ENCODE results near the gene SNN. TPM values are rescaled to one million over a fixed set of nuclear protein-coding genes. Genes with fewer than 3 reads are reported as not detected.
A peak's percentile ranks its signal among the peaks of the same experiment; 100 is the strongest.

Gene SNN
- total RNA-seq (2014; rRNA removed; shearing (Covaris generic); ENCODE audit: low replicate concordance), result 27.4 and 34.2 TPM in 2 replicates

GRCh38 chr16:11667824-11668622 is at the start of gene SNN:
Gene SNN (plus strand): TSS chr16:11668455. CDS start chr16:11676060, 7,605 bp downstream.
- DNase-seq, result peak; percentile 95
- no peak within 1 kb of the TSS for H3K27ac ChIP-seq (ENCODE audit: low read length)
- peaks cover 6% of the 10 kb centered on the region; the same call in 1 of the 2 replicates for H4K20me1 ChIP-seq (ENCODE audit: insufficient read depth, low read depth, low read length)
- H3K79me2 ChIP-seq (ENCODE audit: low read length), result no peaks in the 10 kb centered on the region
- no peaks in the 10 kb centered on the region for H3K27me3 ChIP-seq (ENCODE audit: low read length)
- H3K9me3 ChIP-seq (ENCODE audit: low read length), result no peaks in the 10 kb centered on the region
- peak within 1 kb of the TSS; percentile 71 for H3K4me2 ChIP-seq (ENCODE audit: low read depth, low read length, poor library complexity, severe bottlenecking)
- no peak within 1 kb of the TSS; the same call in 1 of the 2 replicates for H2AFZ ChIP-seq (ENCODE audit: low read length)
- H3K9ac ChIP-seq (ENCODE audit: low read length), result peak within 1 kb of the TSS; percentile 65
- H3K36me3 ChIP-seq (ENCODE audit: insufficient read depth, low read length), result no peaks in the 10 kb centered on the region
- no peaks in the 10 kb centered on the region for H3K9me2 ChIP-seq (replicated peaks; ENCODE audit: insufficient read depth, low read length)
- peak within 1 kb of the TSS; percentile 79 for H3K4me3 ChIP-seq (ENCODE audit: low read length)
- H3K4me1 ChIP-seq (ENCODE audit: low read length), result peaks cover 59% of the 10 kb centered on the region

- DNase-seq, result no peak
- Histone ChIP-seq H3K27me3 (ENCODE audit: low read length) (no peaks in the 10 kb centered on the region), H3K9me3 (ENCODE audit: low read length) (no peaks in the 10 kb centered on the region), H3K36me3 (ENCODE audit: insufficient read depth, low read length) (no peaks in the 10 kb centered on the region), H2AFZ (ENCODE audit: low read length) (no peak overlapping the region), H3K79me2 (ENCODE audit: low read length) (no peaks in the 10 kb centered on the region), H3K9ac (ENCODE audit: low read length) (no peak overlapping the region), H3K4me3 (ENCODE audit: low read length) (no peak overlapping the region), H3K9me2 (replicated peaks; ENCODE audit: insufficient read depth, low read length) (no peaks in the 10 kb centered on the region), H3K4me1 (ENCODE audit: low read length) (peaks cover 9% of the 10 kb centered on the region), H4K20me1 (ENCODE audit: insufficient read depth, low read depth, low read length) (no peaks in the 10 kb centered on the region), H3K27ac (ENCODE audit: low read length) (no peak overlapping the region), H3K4me2 (ENCODE audit: low read depth, low read length, poor library complexity, severe bottlenecking) (no peak overlapping the region)
Measured at GRCh38 chr16:11619327-11619851, 48.9 kb upstream of the SNN start.

GRCh38 chr16:11620243-11621003 is 47.8 kb upstream of the SNN start:
- H3K4me2 ChIP-seq (ENCODE audit: low read depth, low read length, poor library complexity, severe bottlenecking), result no peak overlapping the region
- H3K4me3 ChIP-seq (ENCODE audit: low read length), result no peak overlapping the region
- DNase-seq, result no peak

GRCh38 chr16:11621539-11621919 is 46.7 kb upstream of the SNN start:
- H3K27ac ChIP-seq (ENCODE audit: low read length), result no peak overlapping the region
- DNase-seq, result no peak
- peaks cover 9% of the 10 kb centered on the region for H3K4me1 ChIP-seq (ENCODE audit: low read length)
- no peak overlapping the region for H2AFZ ChIP-seq (ENCODE audit: low read length)
- H3K4me2 ChIP-seq (ENCODE audit: low read depth, low read length, poor library complexity, severe bottlenecking), result no peak overlapping the region
- no peaks in the 10 kb centered on the region for H3K9me3 ChIP-seq (ENCODE audit: low read length)
- no peaks in the 10 kb centered on the region for H3K9me2 ChIP-seq (replicated peaks; ENCODE audit: insufficient read depth, low read length)
- no peaks in the 10 kb centered on the region for H3K79me2 ChIP-seq (ENCODE audit: low read length)
- no peaks in the 10 kb centered on the region for H3K27me3 ChIP-seq (ENCODE audit: low read length)
- H3K9ac ChIP-seq (ENCODE audit: low read length), result no peak overlapping the region
- no peak overlapping the region for H3K4me3 ChIP-seq (ENCODE audit: low read length)
- H4K20me1 ChIP-seq (ENCODE audit: insufficient read depth, low read depth, low read length), result no peaks in the 10 kb centered on the region
- H3K36me3 ChIP-seq (ENCODE audit: insufficient read depth, low read length), result no peaks in the 10 kb centered on the region

More at GRCh38 chr16:11620243-11621003, 47.8 kb upstream of the SNN start:
- Histone ChIP-seq H4K20me1 (ENCODE audit: insufficient read depth, low read depth, low read length) (no peaks in the 10 kb centered on the region), H3K9me2 (replicated peaks; ENCODE audit: insufficient read depth, low read length) (no peaks in the 10 kb centered on the region), H2AFZ (ENCODE audit: low read length) (no peak overlapping the region), H3K9me3 (ENCODE audit: low read length) (no peaks in the 10 kb centered on the region), H3K27me3 (ENCODE audit: low read length) (no peaks in the 10 kb centered on the region), H3K4me1 (ENCODE audit: low read length) (peaks cover 9% of the 10 kb centered on the region), H3K9ac (ENCODE audit: low read length) (no peak overlapping the region), H3K36me3 (ENCODE audit: insufficient read depth, low read length) (no peaks in the 10 kb centered on the region), H3K79me2 (ENCODE audit: low read length) (no peaks in the 10 kb centered on the region), H3K27ac (ENCODE audit: low read length) (no peak overlapping the region)

- Histone ChIP-seq H3K9me2 (replicated peaks; ENCODE audit: insufficient read depth, low read length) (no peaks in the 10 kb centered on the region), H3K4me1 (ENCODE audit: low read length) (peaks cover 9% of the 10 kb centered on the region), H3K9ac (ENCODE audit: low read length) (0 out of 2 replicates have a peak overlapping the region, but pooled peaks have one; percentile 18), H3K36me3 (ENCODE audit: insufficient read depth, low read length) (no peaks in the 10 kb centered on the region), H3K4me3 (ENCODE audit: low read length) (peak overlapping the region; percentile 2; the same call in 1 of the 2 replicates), H3K9me3 (ENCODE audit: low read length) (no peaks in the 10 kb centered on the region), H4K20me1 (ENCODE audit: insufficient read depth, low read depth, low read length) (no peaks in the 10 kb centered on the region), H3K27me3 (ENCODE audit: low read length) (no peaks in the 10 kb centered on the region), H2AFZ (ENCODE audit: low read length) (peak overlapping the region; percentile 67; the same call in 1 of the 2 replicates), H3K27ac (ENCODE audit: low read length) (no peak overlapping the region), H3K4me2 (ENCODE audit: low read depth, low read length, poor library complexity, severe bottlenecking) (peak overlapping the region; percentile 32), H3K79me2 (ENCODE audit: low read length) (no peaks in the 10 kb centered on the region)
- peak; percentile 45 for DNase-seq
Measured at GRCh38 chr16:11621920-11622651, 46.2 kb upstream of the SNN start.

GRCh38 chr16:11624205-11624604 is 44.0 kb upstream of the SNN start:
- H2AFZ ChIP-seq (ENCODE audit: low read length), result no peak overlapping the region
- H3K4me1 ChIP-seq (ENCODE audit: low read length), result peaks cover 9% of the 10 kb centered on the region
- no peak overlapping the region for H3K27ac ChIP-seq (ENCODE audit: low read length)
- H3K27me3 ChIP-seq (ENCODE audit: low read length), result no peaks in the 10 kb centered on the region
- H3K36me3 ChIP-seq (ENCODE audit: insufficient read depth, low read length), result no peaks in the 10 kb centered on the region
- no peak overlapping the region for H3K4me2 ChIP-seq (ENCODE audit: low read depth, low read length, poor library complexity, severe bottlenecking)
- no peaks in the 10 kb centered on the region for H3K9me2 ChIP-seq (replicated peaks; ENCODE audit: insufficient read depth, low read length)
- H3K4me3 ChIP-seq (ENCODE audit: low read length), result no peak overlapping the region
- H3K9me3 ChIP-seq (ENCODE audit: low read length), result no peaks in the 10 kb centered on the region
- no peak for DNase-seq
- H4K20me1 ChIP-seq (ENCODE audit: insufficient read depth, low read depth, low read length), result no peaks in the 10 kb centered on the region
- no peaks in the 10 kb centered on the region for H3K79me2 ChIP-seq (ENCODE audit: low read length)
- no peak overlapping the region for H3K9ac ChIP-seq (ENCODE audit: low read length)

GRCh38 chr16:11624636-11625607 is 43.3 kb upstream of the SNN start:
- Histone ChIP-seq H3K9ac (ENCODE audit: low read length) (no peak overlapping the region), H3K79me2 (ENCODE audit: low read length) (no peaks in the 10 kb centered on the region), H3K4me1 (ENCODE audit: low read length) (peaks cover 9% of the 10 kb centered on the region), H3K27me3 (ENCODE audit: low read length) (no peaks in the 10 kb centered on the region), H3K4me2 (ENCODE audit: low read depth, low read length, poor library complexity, severe bottlenecking) (no peak overlapping the region), H3K36me3 (ENCODE audit: insufficient read depth, low read length) (no peaks in the 10 kb centered on the region), H4K20me1 (ENCODE audit: insufficient read depth, low read depth, low read length) (no peaks in the 10 kb centered on the region), H2AFZ (ENCODE audit: low read length) (no peak overlapping the region), H3K27ac (ENCODE audit: low read length) (no peak overlapping the region), H3K4me3 (ENCODE audit: low read length) (no peak overlapping the region), H3K9me3 (ENCODE audit: low read length) (no peaks in the 10 kb centered on the region), H3K9me2 (replicated peaks; ENCODE audit: insufficient read depth, low read length) (no peaks in the 10 kb centered on the region)
- no peak for DNase-seq
